Frontal cortex (tissue), 4 donors: ENCODE measurements around the gene SLC7A1. TPM values are rescaled to one million over a fixed set of nuclear protein-coding genes. Genes with fewer than 3 reads are reported as not detected.

Experiments
- DNase-seq, 2 donors: peaks; one replicate each; pipeline ENCODE4 v3.0.0; 2012; ENCODE audit warnings: low spot score in 2 of 2
- FAIRE-seq: peaks from 2 replicates; lab custom pipeline; 2012; peaks lifted over from hg19 to GRCh38; lab: Jason Lieb, UNC
- total RNA-seq: library from RNA; depleted of rRNA; stranded (reverse); fragments of >200 nt; gene quantifications from one replicate; pipeline ENCODE4 v1.2.3, GENCODE V29; 2014
- donor health status: control.
- donor health status: control.
- donor health status: control.

The SLC7A1 gene
- total RNA-seq, 1 donor from 2014 or later, result 20.8 TPM

- FAIRE-seq, result no peak
- no peak for DNase-seq
Measured at GRCh38 chr13:29479716-29480492, 115.6 kb downstream of the SLC7A1 start.

GRCh38 chr13:29476046-29476445 lies 119.4 kb downstream of the SLC7A1 start:
- DNase-seq, result no peak
- no peak for FAIRE-seq

DNA sequence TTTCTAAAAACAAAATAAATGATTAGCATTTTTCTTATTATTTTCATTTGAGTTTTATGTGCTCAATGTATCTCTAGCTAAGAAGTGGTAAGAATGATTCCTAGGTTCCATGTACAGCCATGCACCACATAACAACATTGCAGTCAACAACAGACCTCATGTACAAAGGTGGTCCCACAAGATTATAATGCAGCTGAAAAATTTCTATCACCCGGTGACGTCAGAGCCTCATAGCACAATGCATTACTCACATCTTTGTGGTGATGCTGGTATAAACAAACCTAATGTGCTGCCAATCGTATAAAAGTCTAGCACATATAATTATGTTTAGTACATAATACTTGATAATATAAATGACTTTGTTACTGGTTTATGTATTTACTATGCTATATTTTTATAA lies 120.5 kb downstream of the SLC7A1 start:
- DNase-seq, result no peak
- no peak for FAIRE-seq

GRCh38 chr13:29473166-29473565 lies 122.3 kb downstream of the SLC7A1 start:
- FAIRE-seq (no peak), DNase-seq (no peak)

DNA sequence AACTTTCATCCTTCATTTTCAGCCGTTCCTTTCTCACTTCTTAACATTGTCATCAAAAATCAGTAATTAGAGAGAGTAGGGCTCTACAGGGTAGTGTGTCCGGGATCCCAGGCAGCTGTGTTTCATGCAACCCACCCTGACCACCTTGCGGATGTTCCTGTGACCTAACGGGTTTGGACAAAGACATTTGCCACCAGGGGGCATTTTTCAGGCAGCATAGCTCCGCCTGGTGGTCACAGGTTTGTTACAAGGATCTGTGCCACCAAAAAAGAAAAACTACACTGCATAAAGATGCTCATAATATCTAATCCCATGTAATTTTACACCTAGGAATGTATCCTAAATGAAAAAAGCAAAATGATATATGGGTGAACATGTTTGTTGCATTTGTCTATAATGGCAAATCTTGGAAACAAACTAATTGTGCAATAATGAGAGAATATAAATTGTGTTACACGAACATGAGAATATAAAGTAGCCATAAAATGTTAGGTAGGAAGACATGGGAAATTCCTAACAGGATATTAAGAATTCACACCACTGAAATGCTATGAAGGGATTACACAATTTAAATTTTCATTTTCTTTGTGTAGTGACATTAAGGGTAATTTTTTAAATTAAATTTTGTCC lies 123.0 kb downstream of the SLC7A1 start:
- DNase-seq (no peak), FAIRE-seq (no peak)

DNA sequence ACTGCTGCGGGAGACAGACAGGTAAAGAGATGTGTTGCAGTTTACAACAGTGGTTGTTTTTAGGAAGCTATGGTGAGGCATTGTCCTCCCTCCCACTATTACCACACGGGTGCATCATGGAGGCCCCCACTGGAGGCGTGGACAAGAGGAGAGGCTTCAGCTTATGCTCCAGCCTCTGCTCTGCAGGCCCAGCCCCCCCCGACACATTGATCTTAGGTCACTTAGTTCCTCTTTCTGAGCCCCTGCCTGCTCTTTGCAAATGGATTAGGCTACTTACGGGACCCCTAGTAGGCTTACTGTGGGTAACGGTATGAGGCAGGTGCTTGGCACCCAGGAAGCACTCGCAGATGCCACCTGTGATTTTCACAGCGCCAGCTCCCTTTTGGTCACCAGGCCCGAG lies 123.9 kb downstream of the SLC7A1 start:
- FAIRE-seq (no peak), DNase-seq (no peak)

- FAIRE-seq (no peak), DNase-seq (no peak)
Measured at GRCh38 chr13:29465741-29466293, 129.7 kb downstream of the SLC7A1 start.

- FAIRE-seq (no peak), DNase-seq (no peak)
Measured at GRCh38 chr13:29464105-29464679, 131.3 kb downstream of the SLC7A1 start.

GRCh38 chr13:29459813-29460355 lies 135.6 kb downstream of the SLC7A1 start:
- FAIRE-seq (no peak), DNase-seq (no peak)
